ENCODE results near the gene CFDP1. TPM values are rescaled to one million over a fixed set of nuclear protein-coding genes. Genes with fewer than 3 reads are reported as not detected.

The CFDP1 gene
- total and polyA plus RNA-seq, 2 donors (not counting 1 experiment from before 2014, with no cell fraction given): 6.3 to 42.8 TPM

- intact Hi-C loops (cut with micrococcal nuclease): no loop called here
- H3K4me2 ChIP-seq (replicated peaks; ENCODE audit: low read depth, low read length, poor library complexity, severe bottlenecking): no peak overlapping the region
- no peak for TF ChIP-seq EZH2 (IDR thresholded peaks at IDR 0.05; ENCODE audit: borderline replicate concordance, insufficient read depth, low read depth, low read length, poor library complexity, severe bottlenecking)
- no peak overlapping the region for H3K4me3 ChIP-seq (ENCODE audit: control extremely low read depth in 1 of 5, extremely low read depth in 1 of 5, insufficient read depth in 1 of 5, low read depth in 2 of 5, low read length in 4 of 5)
- H4K20me1 ChIP-seq (ENCODE audit: control insufficient read depth, insufficient read depth, low read length, poor library complexity, severe bottlenecking): peaks cover 8% of the 10 kb centered on the region
- no peaks in the 10 kb centered on the region for H3K79me2 ChIP-seq (ENCODE audit: control insufficient read depth, insufficient read depth, low read length)
- Mint-ChIP-seq H3K27ac (no peak overlapping the region), H3K4me3 (no peak overlapping the region), H3K27me3 (peaks cover 45% of the 10 kb centered on the region), H3K4me1 (peaks cover 13% of the 10 kb centered on the region), H3K9me3 (ENCODE audit: insufficient read depth) (no peaks in the 10 kb centered on the region)
- ChIA-PET CTCF (interaction anchor here (0.6 to 1.1 kb wide), 2 partner anchors 21 to 40 kb away, joined by 3 read pairs; no protein-coding TSS in a partner anchor), POLR2A (no interaction called here)
- peaks cover 13 to 20% of the 10 kb centered on the region in 2 donors for H3K4me1 ChIP-seq (ENCODE audit: control insufficient read depth in 2 of 2, insufficient read depth in 2 of 2, low read length in 2 of 2)
- H3K27me3 ChIP-seq (replicated peaks in 1 of 4; ENCODE audit: control extremely low read depth in 1 of 4, control insufficient read depth in 3 of 4, insufficient read depth in 4 of 4, low read length in 3 of 4): peaks cover 0 to 77% (median 39%) of the 10 kb centered on the region in 4 experiments
- DNase-seq (no peak), ATAC-seq (ENCODE audit: low read depth) (no peak)
- H3K9ac ChIP-seq (ENCODE audit: low read length): no peak overlapping the region
- no peak overlapping the region for H2AFZ ChIP-seq (ENCODE audit: insufficient read depth, low read depth, low read length, poor library complexity, severe bottlenecking)
- peaks cover 0 to 13% (median 0%) of the 10 kb centered on the region in 3 donors for H3K9me3 ChIP-seq (ENCODE audit: control extremely low read depth in 1 of 3, control insufficient read depth in 2 of 3, insufficient read depth in 1 of 3, low read length in 2 of 3)
- WGBS (ENCODE audit: insufficient coverage): 72% methylated on average over 3 of the region's 5 CpGs
- H3K27ac ChIP-seq (ENCODE audit: low read length in 2 of 2): no peak overlapping the region
- no peaks in the 10 kb centered on the region for H3K36me3 ChIP-seq (replicated peaks in 1 of 2; ENCODE audit: control extremely low read depth in 1 of 2, control insufficient read depth in 1 of 2, extremely low read depth in 1 of 2, insufficient read depth in 2 of 2, low read length in 1 of 2)
These were observed 178.9 kb downstream of the CFDP1 start for GRCh38 chr16:75254359-75254837.

GRCh38 chr16:75252946-75253911 is 180.1 kb downstream of the CFDP1 start:
- peaks cover 0 to 88% (median 39%) of the 10 kb centered on the region in 4 experiments for H3K27me3 ChIP-seq (replicated peaks in 1 of 4; ENCODE audit: control extremely low read depth in 1 of 4, control insufficient read depth in 3 of 4, insufficient read depth in 4 of 4, low read length in 3 of 4)
- 92% methylated on average over 12 of the region's 15 CpGs for WGBS (ENCODE audit: insufficient coverage)
- H3K27ac Mint-ChIP-seq: no peak overlapping the region
- no peak overlapping the region for H3K4me2 ChIP-seq (replicated peaks; ENCODE audit: low read depth, low read length, poor library complexity, severe bottlenecking)
- no peak overlapping the region for H3K27ac ChIP-seq (ENCODE audit: low read length in 2 of 2)
- H3K4me3 ChIP-seq (ENCODE audit: control extremely low read depth in 1 of 5, extremely low read depth in 1 of 5, insufficient read depth in 1 of 5, low read depth in 2 of 5, low read length in 4 of 5): no peak overlapping the region
- peaks cover 0 to 13% (median 0%) of the 10 kb centered on the region in 3 donors for H3K9me3 ChIP-seq (ENCODE audit: control extremely low read depth in 1 of 3, control insufficient read depth in 2 of 3, insufficient read depth in 1 of 3, low read length in 2 of 3)
- DNase-seq: no peak
- intact Hi-C loops (cut with micrococcal nuclease): no loop called here
- peaks cover 13 to 20% of the 10 kb centered on the region in 2 donors for H3K4me1 ChIP-seq (ENCODE audit: control insufficient read depth in 2 of 2, insufficient read depth in 2 of 2, low read length in 2 of 2)
- H3K27me3 Mint-ChIP-seq: peaks cover 42% of the 10 kb centered on the region
- H3K9me3 Mint-ChIP-seq (ENCODE audit: insufficient read depth): no peaks in the 10 kb centered on the region
- no peak for ATAC-seq (ENCODE audit: low read depth)
- no peak overlapping the region for H2AFZ ChIP-seq (ENCODE audit: insufficient read depth, low read depth, low read length, poor library complexity, severe bottlenecking)
- no peaks in the 10 kb centered on the region for H3K79me2 ChIP-seq (ENCODE audit: control insufficient read depth, insufficient read depth, low read length)
- peaks cover 13% of the 10 kb centered on the region for H3K4me1 Mint-ChIP-seq
- CTCF ChIA-PET: interaction anchor here (1.0 kb wide), 1 partner anchor 570 kb away, joined by 5 read pairs; no protein-coding TSS in a partner anchor
- H4K20me1 ChIP-seq (ENCODE audit: control insufficient read depth, insufficient read depth, low read length, poor library complexity, severe bottlenecking): peaks cover 8% of the 10 kb centered on the region
- TF ChIP-seq, protein P1, sequence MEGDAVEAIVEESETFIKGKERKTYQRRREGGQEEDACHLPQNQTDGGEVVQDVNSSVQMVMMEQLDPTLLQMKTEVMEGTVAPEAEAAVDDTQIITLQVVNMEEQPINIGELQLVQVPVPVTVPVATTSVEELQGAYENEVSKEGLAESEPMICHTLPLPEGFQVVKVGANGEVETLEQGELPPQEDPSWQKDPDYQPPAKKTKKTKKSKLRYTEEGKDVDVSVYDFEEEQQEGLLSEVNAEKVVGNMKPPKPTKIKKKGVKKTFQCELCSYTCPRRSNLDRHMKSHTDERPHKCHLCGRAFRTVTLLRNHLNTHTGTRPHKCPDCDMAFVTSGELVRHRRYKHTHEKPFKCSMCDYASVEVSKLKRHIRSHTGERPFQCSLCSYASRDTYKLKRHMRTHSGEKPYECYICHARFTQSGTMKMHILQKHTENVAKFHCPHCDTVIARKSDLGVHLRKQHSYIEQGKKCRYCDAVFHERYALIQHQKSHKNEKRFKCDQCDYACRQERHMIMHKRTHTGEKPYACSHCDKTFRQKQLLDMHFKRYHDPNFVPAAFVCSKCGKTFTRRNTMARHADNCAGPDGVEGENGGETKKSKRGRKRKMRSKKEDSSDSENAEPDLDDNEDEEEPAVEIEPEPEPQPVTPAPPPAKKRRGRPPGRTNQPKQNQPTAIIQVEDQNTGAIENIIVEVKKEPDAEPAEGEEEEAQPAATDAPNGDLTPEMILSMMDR (IDR thresholded peaks at IDR 0.05): no peak
- TF ChIP-seq EZH2 (IDR thresholded peaks at IDR 0.05; ENCODE audit: borderline replicate concordance, insufficient read depth, low read depth, low read length, poor library complexity, severe bottlenecking): no peak
- POLR2A ChIA-PET: no interaction called here
- H3K9ac ChIP-seq (ENCODE audit: low read length): no peak overlapping the region
- no peak overlapping the region for H3K4me3 Mint-ChIP-seq
- H3K36me3 ChIP-seq (replicated peaks in 1 of 2; ENCODE audit: control extremely low read depth in 1 of 2, control insufficient read depth in 1 of 2, extremely low read depth in 1 of 2, insufficient read depth in 2 of 2, low read length in 1 of 2): no peaks in the 10 kb centered on the region

All from B cell (primary cell).